ENCODE results near the gene TMPRSS5. TPM values are rescaled to one million over a fixed set of nuclear protein-coding genes. Genes with fewer than 3 reads are reported as not detected.
"Not testable (repeated sequence)": the region's sequence is repeated elsewhere in the genome, so short reads cannot be mapped to it uniquely, and the experiment has no call there.

The TMPRSS5 gene
- polyA plus RNA-seq, result 1 to 10 TPM in 2 of 3 donors, under 1 TPM in 1; 0.37 to 2.0 (median 1.7) TPM

GRCh38 chr11:113705871-113706655, at the start of gene TMPRSS5:
Gene TMPRSS5 (minus strand): TSS chr11:113706308. CDS start chr11:113706224, 84 bp downstream.
- 80 to 89% (median 85%) methylated on average over 7 of the region's 7 CpGs for WGBS, 3 donors
- H3K27ac ChIP-seq (ENCODE audit: low read depth, low read length), result no peak within 1 kb of the TSS

- H3K27ac ChIP-seq (ENCODE audit: low read depth, low read length), result no peak overlapping the region
- WGBS, 3 donors, result 97 to 98% (median 97%) methylated on average over 3 of the region's 3 CpGs
Measured at GRCh38 chr11:113752932-113753331, 46.8 kb upstream of the TMPRSS5 start.

GRCh38 chr11:113736323-113736722, 30.2 kb upstream of the TMPRSS5 start:
- 86 to 100% (median 94%) methylated on average over 1 of the region's 1 CpG for WGBS, 3 donors
- H3K27ac ChIP-seq (ENCODE audit: low read depth, low read length), result no peak overlapping the region

- WGBS, 3 donors, result 82 to 97% (median 82%) methylated on average over 5 of the region's 5 CpGs
- H3K27ac ChIP-seq (ENCODE audit: low read depth, low read length), result no peak overlapping the region
Measured at GRCh38 chr11:113732092-113732491, 26.0 kb upstream of the TMPRSS5 start.

GRCh38 chr11:113730887-113731726, 25.0 kb upstream of the TMPRSS5 start:
- 39 to 63% (median 52%) methylated on average over 4 of the region's 4 CpGs for WGBS, 3 donors

GRCh38 chr11:113729456-113729855, 23.3 kb upstream of the TMPRSS5 start:
- no peak overlapping the region for H3K27ac ChIP-seq (ENCODE audit: low read depth, low read length)
- WGBS, 3 donors, result 67 to 81% (median 74%) methylated on average over 5 of the region's 5 CpGs

More at GRCh38 chr11:113730887-113731726, 25.0 kb upstream of the TMPRSS5 start:
- no peak overlapping the region for H3K27ac ChIP-seq (ENCODE audit: low read depth, low read length)

GRCh38 chr11:113728814-113729213, 22.7 kb upstream of the TMPRSS5 start:
- WGBS, 3 donors, result 63 to 100% (median 68%) methylated on average over 3 of the region's 3 CpGs
- no peak overlapping the region for H3K27ac ChIP-seq (ENCODE audit: low read depth, low read length)

- H3K27ac ChIP-seq (ENCODE audit: low read depth, low read length), result no peak overlapping the region
- 76 to 95% (median 90%) methylated on average over 3 of the region's 3 CpGs for WGBS, 3 donors
Measured at GRCh38 chr11:113725913-113726312, 19.8 kb upstream of the TMPRSS5 start.

- no peak overlapping the region for H3K27ac ChIP-seq (ENCODE audit: low read depth, low read length)
- WGBS, 3 donors, result 93 to 95% (median 93%) methylated on average over 5 of the region's 5 CpGs
Measured at GRCh38 chr11:113725407-113725806, 19.3 kb upstream of the TMPRSS5 start.

GRCh38 chr11:113724778-113725177, 18.7 kb upstream of the TMPRSS5 start:
- WGBS, 3 donors, result 80 to 86% (median 82%) methylated on average over 3 of the region's 3 CpGs
- H3K27ac ChIP-seq (ENCODE audit: low read depth, low read length), result no peak overlapping the region

GRCh38 chr11:113723787-113724186, 17.7 kb upstream of the TMPRSS5 start:
- WGBS, 3 donors, result 86 to 93% (median 93%) methylated on average over 4 of the region's 4 CpGs
- H3K27ac ChIP-seq (ENCODE audit: low read depth, low read length), result no peak overlapping the region

GRCh38 chr11:113722934-113723333, 16.8 kb upstream of the TMPRSS5 start:
- WGBS, 3 donors, result 86 to 93% (median 88%) methylated on average over 3 of the region's 3 CpGs
- no peak overlapping the region for H3K27ac ChIP-seq (ENCODE audit: low read depth, low read length)

GRCh38 chr11:113722221-113722620, 16.1 kb upstream of the TMPRSS5 start:
- no peak overlapping the region for H3K27ac ChIP-seq (ENCODE audit: low read depth, low read length)
- 78 to 92% (median 90%) methylated on average over 4 of the region's 4 CpGs for WGBS, 3 donors

- WGBS, 3 donors, result 81 to 99% (median 89%) methylated on average over 3 of the region's 3 CpGs
- no peak overlapping the region for H3K27ac ChIP-seq (ENCODE audit: low read depth, low read length)
Measured at GRCh38 chr11:113721462-113722066, 15.5 kb upstream of the TMPRSS5 start.

- not testable (repeated sequence) for H3K27ac ChIP-seq (ENCODE audit: low read depth, low read length)
- 45 to 80% (median 55%) methylated on average over 3 of the region's 3 CpGs for WGBS, 3 donors
Measured at GRCh38 chr11:113720478-113720877, 14.4 kb upstream of the TMPRSS5 start.

- no peak overlapping the region for H3K27ac ChIP-seq (ENCODE audit: low read depth, low read length)
- WGBS, 3 donors, result 97 to 98% (median 97%) methylated on average over 2 of the region's 2 CpGs
Measured at GRCh38 chr11:113715882-113716625, 9.9 kb upstream of the TMPRSS5 start.

- H3K27ac ChIP-seq (ENCODE audit: low read depth, low read length), result no peak overlapping the region
- WGBS, 3 donors, result 93 to 94% (median 94%) methylated on average over 1 of the region's 1 CpG
Measured at GRCh38 chr11:113715273-113715672, 9.2 kb upstream of the TMPRSS5 start.

- no peak overlapping the region for H3K27ac ChIP-seq (ENCODE audit: low read depth, low read length)
- 93 to 98% (median 97%) methylated on average over 1 of the region's 1 CpG for WGBS, 3 donors
Measured at GRCh38 chr11:113710989-113711388, 4.9 kb upstream of the TMPRSS5 start.

Data from adipose tissue (tissue), 3 donors.